HUES64 (cell line): ENCODE data around the gene REG4.

Source experiments
- H3K27ac ChIP-seq: 2 replicates; pipeline ENCODE4 v1.7.0; 2013; ENCODE audit warnings: low read depth, low read length, inconsistent platforms
- H3K27me3 ChIP-seq: 2 replicates; pipeline ENCODE4 v1.6.1; 2013; ENCODE audit warnings: mild to moderate bottlenecking, low read length; ENCODE audit not compliant: insufficient read depth
- H3K36me3 ChIP-seq: 2 replicates; pipeline ENCODE4 v1.6.1; 2013; ENCODE audit warnings: mild to moderate bottlenecking, low read length; ENCODE audit not compliant: insufficient read depth
- H3K4me1 ChIP-seq: 2 replicates; pipeline ENCODE4 v1.6.1; 2013; ENCODE audit warnings: mild to moderate bottlenecking, low read length, moderate library complexity; ENCODE audit not compliant: insufficient read depth
- H3K4me3 ChIP-seq: 2 replicates; pipeline ENCODE4 v1.5.1; 2013; ENCODE audit warnings: mild to moderate bottlenecking, low read length, moderate library complexity
- H3K9ac ChIP-seq: 2 replicates; pipeline ENCODE4 v1.6.1; 2013; ENCODE audit warnings: mild to moderate bottlenecking, low read depth, low read length
- H3K9me3 ChIP-seq: 2 replicates; pipeline ENCODE4 v1.6.1; 2013; ENCODE audit warnings: low read depth, low read length; ENCODE audit not compliant: insufficient read depth
- WGBS: fragments of 150-250, 120-280 bp; methylation state at CpG from one replicate; pipeline ENCODE4 v1.1.7; 2013; ENCODE audit warnings: missing lambda C conversion rate; 5-methylcytosine and 5-hydroxymethylcytosine counted together

Gene REG4

GRCh38 chr1:119762953-119763352, 48.3 kb downstream of the REG4 start:
- Histone ChIP-seq H3K4me1 (no peaks in the 10 kb centered on the region), H3K36me3 (no peaks in the 10 kb centered on the region), H3K27ac (no peak overlapping the region), H3K9ac (no peak overlapping the region), H3K9me3 (no peaks in the 10 kb centered on the region), H3K4me3 (no peak overlapping the region), H3K27me3 (no peaks in the 10 kb centered on the region)
- WGBS, result 100% methylated on average over 1 of the region's 1 CpG

GRCh38 chr1:119762409-119762808, 48.9 kb downstream of the REG4 start:
- no peaks in the 10 kb centered on the region for H3K27me3 ChIP-seq
- no peaks in the 10 kb centered on the region for H3K4me1 ChIP-seq
- no peaks in the 10 kb centered on the region for H3K9me3 ChIP-seq
- no peak overlapping the region for H3K4me3 ChIP-seq
- no peak overlapping the region for H3K27ac ChIP-seq
- 85% methylated on average over 1 of the region's 1 CpG for WGBS
- H3K36me3 ChIP-seq, result no peaks in the 10 kb centered on the region
- H3K9ac ChIP-seq, result no peak overlapping the region

GRCh38 chr1:119758584-119758983, 52.7 kb downstream of the REG4 start:
- Histone ChIP-seq H3K4me1 (no peaks in the 10 kb centered on the region), H3K27me3 (no peaks in the 10 kb centered on the region), H3K9me3 (no peaks in the 10 kb centered on the region), H3K4me3 (no peak overlapping the region), H3K27ac (no peak overlapping the region), H3K36me3 (no peaks in the 10 kb centered on the region), H3K9ac (no peak overlapping the region)
- WGBS, result 93% methylated on average over 3 of the region's 3 CpGs

- H3K36me3 ChIP-seq, result no peaks in the 10 kb centered on the region
- 81% methylated on average over 4 of the region's 4 CpGs for WGBS
- no peaks in the 10 kb centered on the region for H3K27me3 ChIP-seq
- H3K9me3 ChIP-seq, result no peaks in the 10 kb centered on the region
- no peaks in the 10 kb centered on the region; the same call in 1 of the 2 replicates for H3K4me1 ChIP-seq
- H3K27ac ChIP-seq, result no peak overlapping the region
- H3K4me3 ChIP-seq, result no peak overlapping the region
- no peak overlapping the region for H3K9ac ChIP-seq
These were observed 58.7 kb downstream of the REG4 start for GRCh38 chr1:119752592-119752991.

GRCh38 chr1:119748040-119748439, 63.2 kb downstream of the REG4 start:
- WGBS, result 85% methylated on average over 3 of the region's 4 CpGs
- Histone ChIP-seq H3K9me3 (no peaks in the 10 kb centered on the region), H3K9ac (no peak overlapping the region), H3K27me3 (no peaks in the 10 kb centered on the region), H3K27ac (no peak overlapping the region), H3K36me3 (peaks cover 15% of the 10 kb centered on the region), H3K4me1 (peaks cover 17% of the 10 kb centered on the region), H3K4me3 (no peak overlapping the region)

GRCh38 chr1:119747451-119747850, 63.8 kb downstream of the REG4 start:
- H3K9me3 ChIP-seq, result no peaks in the 10 kb centered on the region
- no peak overlapping the region for H3K27ac ChIP-seq
- H3K36me3 ChIP-seq, result peaks cover 20% of the 10 kb centered on the region
- peaks cover 17% of the 10 kb centered on the region for H3K4me1 ChIP-seq
- WGBS, result 72% methylated on average over 3 of the region's 3 CpGs
- no peak overlapping the region for H3K9ac ChIP-seq
- no peaks in the 10 kb centered on the region for H3K27me3 ChIP-seq
- no peak overlapping the region for H3K4me3 ChIP-seq

- Histone ChIP-seq H3K36me3 (peaks cover 45% of the 10 kb centered on the region), H3K27ac (no peak overlapping the region), H3K9me3 (no peaks in the 10 kb centered on the region), H3K9ac (no peak overlapping the region), H3K4me3 (no peak overlapping the region), H3K27me3 (no peaks in the 10 kb centered on the region), H3K4me1 (peaks cover 17% of the 10 kb centered on the region)
- 86% methylated on average over 1 of the region's 1 CpG for WGBS
These were observed 66.2 kb downstream of the REG4 start for GRCh38 chr1:119745034-119745433.

- Histone ChIP-seq H3K4me3 (no peak overlapping the region), H3K27me3 (no peaks in the 10 kb centered on the region), H3K4me1 (peaks cover 17% of the 10 kb centered on the region), H3K27ac (no peak overlapping the region), H3K9ac (no peak overlapping the region), H3K9me3 (no peaks in the 10 kb centered on the region), H3K36me3 (peaks cover 49% of the 10 kb centered on the region)
- WGBS, result 0% methylated on average over 1 of the region's 1 CpG
These were observed 66.7 kb downstream of the REG4 start for GRCh38 chr1:119744598-119744942.
